Stimulated activated CD8-positive, alpha-beta memory T cell treated with anti-CD3 and anti-CD28 coated beads, Interleukin-4, amount 100 ng/mL, for 24 hours (primary cell): Measurements from ENCODE around the gene UBE4B.

Source experiments
- DNase-seq: peaks from one replicate; pipeline ENCODE4 v3.0.0-alpha.2; 2020; ENCODE audit warnings: low read depth

Gene UBE4B

GRCh38 chr1:10042746-10043145, 10.0 kb downstream of the UBE4B start:
- no peak for DNase-seq

- DNase-seq = no peak
Observed at GRCh38 chr1:10045480-10046355, 13.0 kb downstream of the UBE4B start.

GRCh38 chr1:10046356-10047085, 13.8 kb downstream of the UBE4B start:
- no peak for DNase-seq

GRCh38 chr1:10048601-10049000, 15.8 kb downstream of the UBE4B start:
- no peak for DNase-seq

GRCh38 chr1:10050611-10051010, 17.9 kb downstream of the UBE4B start:
- no peak for DNase-seq

- DNase-seq = no peak
Observed at GRCh38 chr1:10051656-10052055, 18.9 kb downstream of the UBE4B start.

- no peak for DNase-seq
Observed at GRCh38 chr1:10052347-10052746, 19.6 kb downstream of the UBE4B start.

GRCh38 chr1:10054465-10054864, 21.7 kb downstream of the UBE4B start:
- no peak for DNase-seq

- DNase-seq = no peak
Observed at GRCh38 chr1:10056599-10056987, 23.8 kb downstream of the UBE4B start.

- DNase-seq = no peak
Observed at GRCh38 chr1:10057343-10057742, 24.6 kb downstream of the UBE4B start.

- no peak for DNase-seq
Observed at GRCh38 chr1:10057796-10058195, 25.0 kb downstream of the UBE4B start.

GRCh38 chr1:10059342-10059718, 26.6 kb downstream of the UBE4B start:
- no peak for DNase-seq

- no peak for DNase-seq
Observed at GRCh38 chr1:10060311-10061100, 27.7 kb downstream of the UBE4B start.

- DNase-seq = no peak
Observed at GRCh38 chr1:10061276-10061675, 28.5 kb downstream of the UBE4B start.

GRCh38 chr1:10063878-10064277, 31.1 kb downstream of the UBE4B start:
- no peak for DNase-seq

GRCh38 chr1:10064416-10065343, 31.9 kb downstream of the UBE4B start:
- no peak for DNase-seq

- DNase-seq = no peak
Observed at GRCh38 chr1:10065344-10065685, 32.6 kb downstream of the UBE4B start.

GRCh38 chr1:10065760-10066159, 33.0 kb downstream of the UBE4B start:
- DNase-seq = no peak

GRCh38 chr1:10068605-10069294, 36.0 kb downstream of the UBE4B start:
- DNase-seq = no peak

- no peak for DNase-seq
Observed at GRCh38 chr1:10070206-10070605, 37.4 kb downstream of the UBE4B start.

GRCh38 chr1:10071640-10072039, 38.9 kb downstream of the UBE4B start:
- DNase-seq = no peak
